Osteocyte (in vitro differentiated cells): ENCODE results near the gene MTPN. TPM values are rescaled to one million over a fixed set of nuclear protein-coding genes. Genes with fewer than 3 reads are reported as not detected.

Experiments used
- DNase-seq: peaks from one replicate; pipeline ENCODE4 v3.0.0; 2021; ENCODE audit warnings: mixed read lengths; ENCODE audit not compliant: unreplicated experiment; ENCODE audit errors: extremely low spot score
- H3K27ac Mint-ChIP-seq: one replicate; pipeline ENCODE4 v1.8.0; 2021; ENCODE audit warnings: mild to moderate bottlenecking, mixed read lengths; ENCODE audit not compliant: unreplicated experiment
- H3K27me3 Mint-ChIP-seq: one replicate; pipeline ENCODE4 v1.8.0; 2021; ENCODE audit warnings: mixed read lengths; ENCODE audit not compliant: unreplicated experiment
- H3K36me3 Mint-ChIP-seq: one replicate; pipeline ENCODE4 v1.8.0; 2021; ENCODE audit warnings: mixed read lengths; ENCODE audit not compliant: unreplicated experiment
- H3K4me1 Mint-ChIP-seq: one replicate; pipeline ENCODE4 v1.8.0; 2021; ENCODE audit warnings: mixed read lengths; ENCODE audit not compliant: unreplicated experiment
- H3K4me3 Mint-ChIP-seq: one replicate; pipeline ENCODE4 v1.8.0; 2021; ENCODE audit warnings: mild to moderate bottlenecking, moderate library complexity, mixed read lengths; ENCODE audit not compliant: unreplicated experiment
- H3K9me3 Mint-ChIP-seq: one replicate; pipeline ENCODE4 v1.8.0; 2021; ENCODE audit warnings: mixed read lengths; ENCODE audit not compliant: unreplicated experiment
- CTCF ChIP-seq: fragments of 200-600 bp; sonication (generic); IDR thresholded peaks from 2 replicates; pipeline ENCODE4 v1.5.0; 2021; ENCODE audit warnings: antibody characterized with exemption, mild to moderate bottlenecking, moderate library complexity
- total RNA-seq: library from RNA; stranded (reverse); gene quantifications from 2 replicates; pipeline ENCODE4 v1.2.1, GENCODE V29; 2021

Gene MTPN
- total RNA-seq, 1 donor from 2014 or later = 140 TPM

- peaks cover 7% of the 10 kb centered on the region for H3K36me3 Mint-ChIP-seq
- DNase-seq = no peak
- no peak for TF ChIP-seq CTCF
- peak overlapping the region; percentile 49 for H3K27ac Mint-ChIP-seq
- H3K4me3 Mint-ChIP-seq = no peak overlapping the region
- H3K9me3 Mint-ChIP-seq = no peaks in the 10 kb centered on the region
- no peaks in the 10 kb centered on the region for H3K27me3 Mint-ChIP-seq
- peaks cover 30% of the 10 kb centered on the region for H3K4me1 Mint-ChIP-seq
Observed at GRCh38 chr7:135974667-135975066, 2.5 kb downstream of the MTPN start.

- TF ChIP-seq CTCF = no peak
- H3K4me1 Mint-ChIP-seq = peaks cover 34% of the 10 kb centered on the region
Observed at GRCh38 chr7:135971366-135971725, 5.8 kb downstream of the MTPN start.

GRCh38 chr7:135970682-135971365 is 6.3 kb downstream of the MTPN start:
- TF ChIP-seq CTCF = no peak
- Mint-ChIP-seq H3K36me3 (peaks cover 14% of the 10 kb centered on the region), H3K9me3 (no peaks in the 10 kb centered on the region), H3K4me3 (no peak overlapping the region), H3K27me3 (no peaks in the 10 kb centered on the region), H3K4me1 (peaks cover 30% of the 10 kb centered on the region), H3K27ac (no peak overlapping the region)
- no peak for DNase-seq

More at GRCh38 chr7:135971366-135971725, 5.8 kb downstream of the MTPN start:
- no peak overlapping the region for H3K4me3 Mint-ChIP-seq
- peaks cover 14% of the 10 kb centered on the region for H3K36me3 Mint-ChIP-seq
- no peaks in the 10 kb centered on the region for H3K9me3 Mint-ChIP-seq
- H3K27ac Mint-ChIP-seq = no peak overlapping the region
- DNase-seq = no peak
- H3K27me3 Mint-ChIP-seq = no peaks in the 10 kb centered on the region

GRCh38 chr7:135970045-135970444 is 7.1 kb downstream of the MTPN start:
- H3K4me3 Mint-ChIP-seq = no peak overlapping the region
- H3K27ac Mint-ChIP-seq = no peak overlapping the region

More at GRCh38 chr7:135970045-135970444, 7.1 kb downstream of the MTPN start:
- H3K4me1 Mint-ChIP-seq = peaks cover 27% of the 10 kb centered on the region
- no peaks in the 10 kb centered on the region for H3K9me3 Mint-ChIP-seq
- no peaks in the 10 kb centered on the region for H3K27me3 Mint-ChIP-seq
- H3K36me3 Mint-ChIP-seq = peaks cover 14% of the 10 kb centered on the region
- no peak for TF ChIP-seq CTCF
- no peak for DNase-seq
